ENCODE data around the gene GPC5.

GPC5 gene

DNA sequence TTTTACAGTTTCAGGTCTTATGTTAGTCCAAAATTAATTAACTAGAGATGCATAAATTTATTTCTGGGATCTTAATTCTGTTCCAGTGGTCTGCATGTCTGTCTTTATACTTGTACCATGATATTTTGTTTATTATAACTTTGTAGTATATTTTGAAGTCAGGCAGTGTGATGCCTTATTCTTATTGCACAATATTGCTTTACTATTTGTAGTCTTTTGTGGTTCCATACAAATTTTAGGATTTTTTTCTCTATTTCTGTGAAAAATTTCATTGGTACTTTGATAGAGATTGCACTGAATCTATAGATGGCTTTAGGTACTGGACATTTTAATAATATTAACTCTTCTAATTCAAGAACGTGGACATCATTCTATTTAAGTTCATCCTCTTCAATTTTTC lies 304.0 kb downstream of the GPC5 start:
- TF ChIP-seq, protein P1, sequence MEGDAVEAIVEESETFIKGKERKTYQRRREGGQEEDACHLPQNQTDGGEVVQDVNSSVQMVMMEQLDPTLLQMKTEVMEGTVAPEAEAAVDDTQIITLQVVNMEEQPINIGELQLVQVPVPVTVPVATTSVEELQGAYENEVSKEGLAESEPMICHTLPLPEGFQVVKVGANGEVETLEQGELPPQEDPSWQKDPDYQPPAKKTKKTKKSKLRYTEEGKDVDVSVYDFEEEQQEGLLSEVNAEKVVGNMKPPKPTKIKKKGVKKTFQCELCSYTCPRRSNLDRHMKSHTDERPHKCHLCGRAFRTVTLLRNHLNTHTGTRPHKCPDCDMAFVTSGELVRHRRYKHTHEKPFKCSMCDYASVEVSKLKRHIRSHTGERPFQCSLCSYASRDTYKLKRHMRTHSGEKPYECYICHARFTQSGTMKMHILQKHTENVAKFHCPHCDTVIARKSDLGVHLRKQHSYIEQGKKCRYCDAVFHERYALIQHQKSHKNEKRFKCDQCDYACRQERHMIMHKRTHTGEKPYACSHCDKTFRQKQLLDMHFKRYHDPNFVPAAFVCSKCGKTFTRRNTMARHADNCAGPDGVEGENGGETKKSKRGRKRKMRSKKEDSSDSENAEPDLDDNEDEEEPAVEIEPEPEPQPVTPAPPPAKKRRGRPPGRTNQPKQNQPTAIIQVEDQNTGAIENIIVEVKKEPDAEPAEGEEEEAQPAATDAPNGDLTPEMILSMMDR (IDR thresholded peaks at IDR 0.05; ENCODE audit: low read depth, low read length) = no peak
- no peak for DNase-seq (ENCODE audit: low read depth in 2 of 2)
- H3K4me3 ChIP-seq (replicated peaks in 1 of 2; ENCODE audit: low read depth in 2 of 2, low read length in 2 of 2) = no peak overlapping the region

DNA sequence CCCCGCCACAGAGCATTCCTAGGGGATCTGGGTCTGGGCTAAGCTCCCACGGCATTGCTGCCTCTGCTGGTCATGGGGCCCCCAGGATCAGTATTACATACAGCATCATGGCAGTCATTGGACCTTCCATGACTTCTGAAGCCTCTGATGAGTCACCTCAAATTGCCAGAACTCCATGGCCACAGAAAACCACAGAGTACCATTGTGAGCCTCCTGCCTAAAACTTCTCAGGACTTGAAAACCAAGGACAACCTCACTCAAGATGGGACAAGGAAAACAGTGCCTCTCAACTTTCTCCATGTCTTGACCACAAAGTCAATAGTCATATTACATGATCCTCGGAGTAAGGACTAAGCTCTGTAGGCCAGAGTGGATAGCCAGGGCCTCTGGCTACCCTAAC lies 306.0 kb downstream of the GPC5 start:
- TF ChIP-seq, protein P1 (IDR thresholded peaks at IDR 0.05; ENCODE audit: low read depth, low read length) = no peak
- DNase-seq (ENCODE audit: low read depth in 2 of 2) = no peak
- H3K4me3 ChIP-seq (replicated peaks in 1 of 2; ENCODE audit: low read depth in 2 of 2, low read length in 2 of 2) = no peak overlapping the region

DNA sequence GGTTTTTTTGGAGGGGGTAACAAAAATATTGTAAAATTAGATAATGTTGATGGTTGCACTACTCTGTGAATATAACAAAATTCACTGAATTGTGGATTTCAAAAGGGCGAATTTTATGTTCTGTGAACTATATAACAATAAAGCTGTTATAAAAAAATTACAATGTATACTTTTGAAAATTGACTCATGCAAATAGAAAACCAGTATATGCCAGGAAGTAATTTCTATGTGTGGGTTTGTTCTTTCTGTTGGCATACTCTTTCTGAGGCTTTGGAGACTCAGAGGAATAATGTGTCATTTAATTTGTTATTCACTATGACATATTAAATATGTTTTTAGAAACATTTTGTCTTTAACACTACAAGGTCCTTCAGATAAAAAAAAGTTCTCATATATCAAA lies 310.1 kb downstream of the GPC5 start:
- no peak for DNase-seq (ENCODE audit: low read depth in 2 of 2)
- TF ChIP-seq, protein P1 (IDR thresholded peaks at IDR 0.05; ENCODE audit: low read depth, low read length) = no peak

DNA sequence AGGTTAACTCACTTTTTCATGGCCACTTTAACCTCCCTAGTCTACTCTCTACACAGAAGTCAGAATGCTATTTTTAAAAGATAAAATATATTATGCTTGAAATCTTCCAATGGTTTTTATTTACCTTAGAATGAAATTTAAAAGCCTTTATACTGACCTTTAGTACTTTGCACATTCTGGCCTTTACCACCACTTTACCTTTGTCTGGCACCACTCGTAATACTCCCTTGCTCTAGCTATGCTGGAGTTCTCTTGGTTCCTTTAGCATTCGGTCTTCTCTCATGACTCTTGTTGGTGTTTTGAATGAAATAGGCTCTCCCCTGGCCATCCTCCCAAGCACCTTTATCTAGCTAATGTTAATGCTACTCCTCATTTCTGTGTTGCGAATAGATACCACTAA lies 310.8 kb downstream of the GPC5 start:
- TF ChIP-seq, protein P1 (IDR thresholded peaks at IDR 0.05; ENCODE audit: low read depth, low read length) = no peak
- no peak for DNase-seq (ENCODE audit: low read depth in 2 of 2)
- no peak overlapping the region for H3K4me3 ChIP-seq (replicated peaks in 1 of 2; ENCODE audit: low read depth in 2 of 2, low read length in 2 of 2)

More for the DNA sequence above, 310.1 kb downstream of the GPC5 start:
- H3K4me3 ChIP-seq (replicated peaks in 1 of 2; ENCODE audit: low read depth in 2 of 2, low read length in 2 of 2) = no peak overlapping the region

DNA sequence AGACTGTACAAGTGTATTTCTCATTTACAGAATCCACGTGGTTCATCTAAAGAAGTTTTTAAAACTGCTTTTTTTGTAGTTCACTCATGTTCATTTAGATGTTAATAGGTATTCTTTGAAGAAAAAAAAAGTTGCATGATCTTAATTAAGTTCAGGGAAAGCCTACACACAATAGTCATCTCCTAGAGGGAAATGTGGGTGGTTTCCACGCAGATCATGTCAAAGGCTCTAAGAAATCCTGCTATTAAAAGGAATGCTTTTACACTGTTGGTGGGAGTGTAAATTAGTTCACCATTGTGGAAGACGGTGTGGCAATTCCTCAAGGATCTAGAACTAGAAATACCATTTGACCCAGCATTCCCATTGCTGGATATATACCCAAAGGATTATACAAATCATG lies 312.3 kb downstream of the GPC5 start:
- H3K4me3 ChIP-seq (replicated peaks in 1 of 2; ENCODE audit: low read depth in 2 of 2, low read length in 2 of 2) = no peak overlapping the region
- TF ChIP-seq, protein P1 (IDR thresholded peaks at IDR 0.05; ENCODE audit: low read depth, low read length) = no peak
- DNase-seq (ENCODE audit: low read depth in 2 of 2) = no peak

DNA sequence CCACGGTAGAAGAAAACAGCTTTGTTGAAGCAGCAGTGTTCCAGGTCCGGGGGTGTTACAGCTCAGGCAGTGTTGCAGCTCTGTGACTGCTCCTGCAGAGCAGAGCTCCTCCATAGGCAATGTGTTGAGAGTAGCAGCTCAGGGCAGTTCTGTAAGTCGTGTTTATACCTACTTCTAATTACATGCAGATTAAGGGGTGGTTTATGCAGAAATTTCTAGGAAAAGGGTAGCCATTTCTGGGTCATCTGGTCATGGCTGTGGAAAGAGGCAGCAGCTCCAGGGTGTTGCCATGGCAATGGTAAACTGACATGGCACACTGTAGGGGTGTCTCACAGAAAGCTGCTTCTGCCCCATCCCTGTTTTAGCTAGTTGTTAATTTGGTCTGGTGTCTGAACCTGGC lies 316.4 kb downstream of the GPC5 start:
- no peak overlapping the region for H3K4me3 ChIP-seq (replicated peaks in 1 of 2; ENCODE audit: low read depth in 2 of 2, low read length in 2 of 2)
- DNase-seq (ENCODE audit: low read depth in 2 of 2) = no peak
- TF ChIP-seq, protein P1 (IDR thresholded peaks at IDR 0.05; ENCODE audit: low read depth, low read length) = no peak

DNA sequence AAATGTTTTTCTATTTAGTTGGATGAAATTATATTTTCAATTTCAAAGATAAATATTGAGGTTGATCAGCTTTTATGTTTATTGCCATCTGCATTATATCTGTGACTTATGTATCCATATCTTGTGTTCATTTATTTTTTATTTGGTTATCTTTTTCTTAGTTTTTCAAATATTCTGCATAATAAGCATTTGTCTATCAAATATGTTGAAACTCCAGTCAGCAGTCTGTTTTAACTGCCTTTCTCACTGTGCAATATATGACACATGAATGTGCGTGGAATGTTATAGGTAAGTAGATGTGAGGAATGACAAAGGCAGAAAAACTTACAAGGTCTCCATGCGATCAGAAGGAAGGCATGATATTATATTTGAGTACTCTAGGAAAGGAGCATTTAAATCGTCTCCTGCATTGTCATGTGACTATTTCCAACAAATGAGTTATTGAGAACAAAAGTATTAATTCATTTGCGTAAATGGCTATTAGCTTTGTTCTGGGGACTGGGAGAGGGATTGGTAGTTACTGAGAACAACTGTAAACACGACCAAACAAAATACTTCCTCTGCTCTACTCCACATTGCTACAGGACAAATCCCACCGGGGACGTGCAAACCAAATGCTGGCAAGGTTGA lies 318.1 kb downstream of the GPC5 start:
- no peak overlapping the region for H3K4me3 ChIP-seq (replicated peaks in 1 of 2; ENCODE audit: low read depth in 2 of 2, low read length in 2 of 2)
- DNase-seq (ENCODE audit: low read depth in 2 of 2) = no peak
- TF ChIP-seq, protein P1 (IDR thresholded peaks at IDR 0.05; ENCODE audit: low read depth, low read length) = no peak

All from cardiac fibroblast (primary cell).